22Rv1 (cell line): ENCODE data around the gene PPDPF.

Experiments used
- ZFX ChIP-seq: fragments of 450-650 bp; IDR thresholded peaks from 2 replicates; pipeline ENCODE4 v1.6.1; 2017; ENCODE audit warnings: antibody characterized with exemption, borderline replicate concordance
- TF ChIP-seq, protein P1 (sequence below): fragments of 450-650 bp; IDR thresholded peaks from 2 replicates; pipeline ENCODE4 v1.5.1; 2017; ENCODE audit warnings: mild to moderate bottlenecking

DNA sequence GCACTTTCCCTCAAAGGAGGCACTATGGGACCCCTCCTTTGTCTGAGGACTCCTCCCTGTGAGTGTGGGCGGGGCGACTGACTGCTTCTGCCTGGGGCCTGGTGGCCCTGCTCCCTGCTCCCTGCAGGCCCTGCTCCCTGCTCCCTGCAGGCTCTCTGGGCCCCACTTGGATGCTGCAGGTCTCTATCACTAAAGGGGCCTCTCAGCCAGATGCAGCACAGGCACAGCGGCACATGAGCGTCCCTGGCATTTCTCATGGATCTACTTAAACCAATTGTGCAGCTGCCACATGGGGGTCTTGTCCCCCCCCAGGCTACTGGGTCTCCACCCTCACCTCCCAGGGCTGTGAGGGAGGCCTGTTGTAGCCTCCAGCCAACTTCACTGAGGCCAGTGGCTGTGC is 29.5 kb upstream of the PPDPF start:
- TF ChIP-seq, protein P1, sequence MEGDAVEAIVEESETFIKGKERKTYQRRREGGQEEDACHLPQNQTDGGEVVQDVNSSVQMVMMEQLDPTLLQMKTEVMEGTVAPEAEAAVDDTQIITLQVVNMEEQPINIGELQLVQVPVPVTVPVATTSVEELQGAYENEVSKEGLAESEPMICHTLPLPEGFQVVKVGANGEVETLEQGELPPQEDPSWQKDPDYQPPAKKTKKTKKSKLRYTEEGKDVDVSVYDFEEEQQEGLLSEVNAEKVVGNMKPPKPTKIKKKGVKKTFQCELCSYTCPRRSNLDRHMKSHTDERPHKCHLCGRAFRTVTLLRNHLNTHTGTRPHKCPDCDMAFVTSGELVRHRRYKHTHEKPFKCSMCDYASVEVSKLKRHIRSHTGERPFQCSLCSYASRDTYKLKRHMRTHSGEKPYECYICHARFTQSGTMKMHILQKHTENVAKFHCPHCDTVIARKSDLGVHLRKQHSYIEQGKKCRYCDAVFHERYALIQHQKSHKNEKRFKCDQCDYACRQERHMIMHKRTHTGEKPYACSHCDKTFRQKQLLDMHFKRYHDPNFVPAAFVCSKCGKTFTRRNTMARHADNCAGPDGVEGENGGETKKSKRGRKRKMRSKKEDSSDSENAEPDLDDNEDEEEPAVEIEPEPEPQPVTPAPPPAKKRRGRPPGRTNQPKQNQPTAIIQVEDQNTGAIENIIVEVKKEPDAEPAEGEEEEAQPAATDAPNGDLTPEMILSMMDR = no peak
- TF ChIP-seq ZFX = no peak
